ENCODE measurements around the gene INTS1. TPM values are rescaled to one million over a fixed set of nuclear protein-coding genes. Genes with fewer than 3 reads are reported as not detected.

Gene INTS1
- polyA plus RNA-seq, 1 donor from 2014 or later: 21.1 TPM

DNA sequence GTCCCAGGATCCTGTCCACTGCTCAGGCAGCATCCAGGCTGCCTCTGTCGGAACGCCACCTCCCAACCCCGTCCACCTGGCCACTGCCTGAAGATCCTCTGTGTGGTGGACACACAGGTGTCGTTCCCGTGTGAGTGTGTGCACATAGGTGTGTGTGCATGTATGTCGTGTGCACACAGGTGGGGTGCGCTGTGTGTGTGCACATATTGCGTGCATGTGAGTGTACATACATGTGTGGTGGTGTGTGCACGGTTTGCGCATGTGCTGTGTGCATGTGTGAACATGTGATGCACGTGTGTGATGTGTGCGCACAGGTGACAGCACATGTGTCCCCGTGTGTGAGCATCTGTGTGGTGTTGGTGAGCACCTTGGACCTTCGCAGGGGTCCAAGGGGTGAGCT, 44.8 kb upstream of the INTS1 start:
- no peaks in the 10 kb centered on the region for H4K20me1 ChIP-seq (ENCODE audit: insufficient read depth)
- TF ChIP-seq REST (IDR thresholded peaks at IDR 0.05; ENCODE audit: borderline replicate concordance) (no peak), RAD21 (conservative IDR thresholded peaks at IDR 0.05) (no peak), EP300 (conservative IDR thresholded peaks at IDR 0.05; ENCODE audit: poor library complexity, severe bottlenecking) (no peak)

DNA sequence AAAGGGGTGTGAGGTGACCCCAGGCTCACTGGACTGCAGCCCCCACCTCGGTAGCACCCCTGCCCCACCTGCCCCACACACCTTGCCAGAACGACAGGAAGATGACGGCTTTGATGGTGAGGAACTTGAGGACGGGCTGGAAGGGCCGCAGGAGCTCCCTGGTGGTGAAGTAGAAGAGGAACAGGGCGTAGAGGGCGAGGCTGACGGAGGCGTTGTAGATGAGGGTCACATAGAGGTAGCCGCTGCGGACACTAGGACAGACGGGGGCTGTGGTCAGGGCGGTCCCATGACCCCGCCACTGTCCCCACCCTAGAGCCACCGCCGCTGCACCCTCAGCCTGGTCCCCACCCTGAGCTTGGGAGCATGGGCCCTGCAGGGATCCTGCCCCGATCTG, 44.2 kb upstream of the INTS1 start:
- H3F3A ChIP-seq (ENCODE audit: insufficient read depth, low read length, poor library complexity, severe bottlenecking): no peaks in the 10 kb centered on the region
- H3K27me3 ChIP-seq (ENCODE audit: insufficient read depth, low read depth, low read length): no peaks in the 10 kb centered on the region
- H3K4me3 ChIP-seq (ENCODE audit: low read length): no peak overlapping the region
- H3K9me3 ChIP-seq (ENCODE audit: low read length): no peaks in the 10 kb centered on the region
- TF ChIP-seq SMC3 (conservative IDR thresholded peaks at IDR 0.05; ENCODE audit: poor library complexity) (no peak), POLR2AphosphoS5 (IDR thresholded peaks at IDR 0.05) (no peak), EP300 (conservative IDR thresholded peaks at IDR 0.05; ENCODE audit: poor library complexity, severe bottlenecking) (no peak), RAD21 (conservative IDR thresholded peaks at IDR 0.05) (no peak), MXI1 (conservative IDR thresholded peaks at IDR 0.05; ENCODE audit: poor library complexity, severe bottlenecking) (no peak), CTCF (IDR thresholded peaks at IDR 0.05; ENCODE audit: poor library complexity, severe bottlenecking) (no peak), TAF1 (IDR thresholded peaks at IDR 0.05; ENCODE audit: low read depth) (no peak), EZH2 (IDR thresholded peaks at IDR 0.05; ENCODE audit: borderline replicate concordance, insufficient read depth, low read length, poor library complexity, severe bottlenecking) (no peak), REST (IDR thresholded peaks at IDR 0.05; ENCODE audit: borderline replicate concordance) (no peak)
- H3K27ac ChIP-seq (ENCODE audit: low read length): no peak overlapping the region
- H3K79me2 ChIP-seq (replicated peaks; ENCODE audit: insufficient read depth, low read length): no peaks in the 10 kb centered on the region
- H3K36me3 ChIP-seq (ENCODE audit: insufficient read depth, low read length): no peaks in the 10 kb centered on the region
- no peaks in the 10 kb centered on the region for H3K9me2 ChIP-seq (ENCODE audit: insufficient read depth, low read length)
- no peak overlapping the region for H3K9ac ChIP-seq (ENCODE audit: low read length)
- no peak overlapping the region for H3K4me2 ChIP-seq (ENCODE audit: low read length)
- H4K20me1 ChIP-seq (ENCODE audit: insufficient read depth): no peaks in the 10 kb centered on the region
- no peak overlapping the region for H2AFZ ChIP-seq (ENCODE audit: low read depth, low read length)

More for the DNA sequence above, 44.8 kb upstream of the INTS1 start:
- Histone ChIP-seq H3K36me3 (ENCODE audit: insufficient read depth, low read length) (no peaks in the 10 kb centered on the region), H3F3A (ENCODE audit: insufficient read depth, low read length, poor library complexity, severe bottlenecking) (no peaks in the 10 kb centered on the region), H3K9me2 (ENCODE audit: insufficient read depth, low read length) (no peaks in the 10 kb centered on the region), H3K4me2 (ENCODE audit: low read length) (no peak overlapping the region), H3K9me3 (ENCODE audit: low read length) (no peaks in the 10 kb centered on the region), H3K27me3 (ENCODE audit: insufficient read depth, low read depth, low read length) (no peaks in the 10 kb centered on the region), H3K4me3 (ENCODE audit: low read length) (no peak overlapping the region), H3K9ac (ENCODE audit: low read length) (no peak overlapping the region), H3K79me2 (replicated peaks; ENCODE audit: insufficient read depth, low read length) (no peaks in the 10 kb centered on the region), H2AFZ (ENCODE audit: low read depth, low read length) (no peak overlapping the region), H3K27ac (ENCODE audit: low read length) (no peak overlapping the region)
